Measurements from ENCODE around the gene HDAC9. TPM values are rescaled to one million over a fixed set of nuclear protein-coding genes. Genes with fewer than 3 reads are reported as not detected.

Gene HDAC9
- total RNA-seq, 1 experiment from 2014 or later, result 7.7 TPM

GRCh38 chr7:18496341-18496700 is 772 bp downstream of the HDAC9 start:
- H3K56ac ChIP-seq (ENCODE audit: insufficient read length, low read depth, low read length), result no peak overlapping the region
- no peak overlapping the region for H2BK15ac ChIP-seq (ENCODE audit: low read depth, low read length)
- H3K9ac ChIP-seq (ENCODE audit: extremely low read depth, insufficient read length, low read length), result peak overlapping the region; percentile 68
- H3K27me3 Mint-ChIP-seq (ENCODE audit: low read depth), result no peaks in the 10 kb centered on the region
- no peaks in the 10 kb centered on the region for H3K4me1 ChIP-seq (ENCODE audit: insufficient read depth, low read length)
- no peaks in the 10 kb centered on the region for H3K36me3 Mint-ChIP-seq (ENCODE audit: insufficient read depth in 1 of 3, low read depth in 3 of 3)
- whole genome bisulfite sequencing (ENCODE audit: extremely low coverage, insufficient read length, low lambda C conversion rate), result no CpG with 5 or more reads among the region's 3 CpGs
- H4K8ac ChIP-seq (replicated peaks; ENCODE audit: insufficient read length, low read depth, low read length), result no peak overlapping the region
- no peak for DNase-seq
- no peak for TF ChIP-seq CTCF (conservative IDR thresholded peaks at IDR 0.05)
- no peak overlapping the region for H2BK120ac ChIP-seq (ENCODE audit: low read depth, low read length, poor library complexity, severe bottlenecking)
- H3K9me3 Mint-ChIP-seq, result no peaks in the 10 kb centered on the region
- H4K5ac ChIP-seq (ENCODE audit: insufficient read length, low read depth, low read length), result no peak overlapping the region
- peak overlapping the region; percentile 95 for H3K4me2 ChIP-seq (ENCODE audit: insufficient read depth, insufficient read length, low read length)
- H2BK12ac ChIP-seq (ENCODE audit: insufficient read length, low read depth, low read length), result no peak overlapping the region
- peaks cover 8% of the 10 kb centered on the region for H3K23me2 ChIP-seq (ENCODE audit: insufficient read length, low read depth, low read length, poor library complexity, severe bottlenecking)
- no peak overlapping the region for H3K23ac ChIP-seq (ENCODE audit: insufficient read length, low read depth, low read length)
- no peak overlapping the region for H2AFZ ChIP-seq (ENCODE audit: low read length)
- no peaks in the 10 kb centered on the region for H3K79me2 ChIP-seq (ENCODE audit: insufficient read depth, low read length)
- H3T11ph ChIP-seq (ENCODE audit: low read length), result no peak overlapping the region
- no peak overlapping the region for H3K4ac ChIP-seq (ENCODE audit: low read depth, low read length)
- H3K18ac ChIP-seq (ENCODE audit: insufficient read length, low read depth, low read length), result peak overlapping the region; percentile 95
- no peak overlapping the region for H2BK5ac ChIP-seq (ENCODE audit: insufficient read length, low read length)
- H3K14ac ChIP-seq (ENCODE audit: insufficient read depth, low read length), result peak overlapping the region; percentile 66; the same call in 1 of the 2 replicates
- no peak overlapping the region for H3K27ac ChIP-seq (ENCODE audit: insufficient read length, low read depth, low read length)
- H3K4me3 Mint-ChIP-seq, result peak overlapping the region; percentile 68 to 82
- H3K4me1 Mint-ChIP-seq, result peaks cover 47 to 58% of the 10 kb centered on the region in 2 experiments
- peak overlapping the region; percentile 97 to 99 (median 98); a peak in 5 of 7 replicates for H3K27ac Mint-ChIP-seq
- no peak overlapping the region for H4K91ac ChIP-seq (ENCODE audit: insufficient read length, low read depth, low read length)
- H3K79me1 ChIP-seq (ENCODE audit: insufficient read depth, low read depth, low read length, poor library complexity, severe bottlenecking), result no peaks in the 10 kb centered on the region
- no peaks in the 10 kb centered on the region for H3K27me3 ChIP-seq (ENCODE audit: insufficient read depth, low read length)
- H2BK20ac ChIP-seq (ENCODE audit: low read depth, low read length, poor library complexity, severe bottlenecking), result no peak overlapping the region
- H2AK5ac ChIP-seq (ENCODE audit: insufficient read length, low read length), result no peak overlapping the region
- no peaks in the 10 kb centered on the region for H3K9me3 ChIP-seq (ENCODE audit: control insufficient read depth, low read depth, low read length)
- no peaks in the 10 kb centered on the region for H4K20me1 ChIP-seq (ENCODE audit: control insufficient read depth, insufficient read depth, insufficient read length)

Data from H9 (cell line).